Posterior cingulate gyrus (tissue), 11 donors: Measurements from ENCODE around the gene CSF3.
A peak's percentile ranks its signal among the peaks of the same experiment; 100 is the strongest.

Experiments
- DNase-seq, 10 donors: peaks; one replicate each; pipeline versions ENCODE4 v3.0.0 to v3.0.0-alpha.2; 2020 to 2021; ENCODE audit warnings: mixed read lengths in 3 of 10
- intact Hi-C: fragments of 100-400 bp; cut with DNase I; formaldehyde crosslinking; loops from one replicate; pipeline ENCODE4 v1.15.1; 2023

Gene CSF3

GRCh38 chr17:40015005-40015997 lies at the start of gene CSF3:
Gene CSF3 (plus strand): TSS chr17:40015440. CDS start chr17:40015475, 35 bp downstream.
- intact Hi-C loops, result loop anchor here (10.0 kb wide), 2 partner anchors 150 to 280 kb away; no protein-coding TSS in a partner anchor
- peak in 1 of 10 donors; percentile 77 for DNase-seq

GRCh38 chr17:39966771-39967170 lies 48.5 kb upstream of the CSF3 start:
- intact Hi-C loops, result no loop called here

GRCh38 chr17:39968761-39969160 lies 46.5 kb upstream of the CSF3 start:
- intact Hi-C loops, result no loop called here

More at GRCh38 chr17:39966771-39967170, 48.5 kb upstream of the CSF3 start:
- DNase-seq, result peak in 1 of 10 donors; percentile 4

GRCh38 chr17:39969375-39969774 lies 45.9 kb upstream of the CSF3 start:
- no peak for DNase-seq
- intact Hi-C loops, result no loop called here

More at GRCh38 chr17:39968761-39969160, 46.5 kb upstream of the CSF3 start:
- DNase-seq, result no peak

GRCh38 chr17:39970157-39970692 lies 45.0 kb upstream of the CSF3 start:
- no peak for DNase-seq
- intact Hi-C loops, result no loop called here

- intact Hi-C loops, result no loop called here
- DNase-seq, result no peak
Measured at GRCh38 chr17:39971076-39971603, 44.1 kb upstream of the CSF3 start.

- DNase-seq, result no peak
- intact Hi-C loops, result no loop called here
Measured at GRCh38 chr17:39972271-39972670, 43.0 kb upstream of the CSF3 start.

- DNase-seq, result no peak
- intact Hi-C loops, result no loop called here
Measured at GRCh38 chr17:39973496-39973895, 41.7 kb upstream of the CSF3 start.

- no peak for DNase-seq
- intact Hi-C loops, result no loop called here
Measured at GRCh38 chr17:39974433-39974832, 40.8 kb upstream of the CSF3 start.

- intact Hi-C loops, result no loop called here
- DNase-seq, result no peak
Measured at GRCh38 chr17:39975801-39976200, 39.4 kb upstream of the CSF3 start.

- intact Hi-C loops, result no loop called here
- no peak for DNase-seq
Measured at GRCh38 chr17:39979016-39979670, 36.1 kb upstream of the CSF3 start.

- DNase-seq, result peak in 2 of 10 donors; percentile 10 to 20
- intact Hi-C loops, result loop anchor here (1.0 to 2.0 kb wide), 3 partner anchors 21 to 51 kb away; no protein-coding TSS in a partner anchor
Measured at GRCh38 chr17:39979893-39980350, 35.3 kb upstream of the CSF3 start.

- intact Hi-C loops, result loop anchor here (1.0 to 2.0 kb wide), 3 partner anchors 21 to 52 kb away; no protein-coding TSS in a partner anchor
- peak; percentile 96 to 100 (median 98) for DNase-seq
Measured at GRCh38 chr17:39980351-39981206, 34.7 kb upstream of the CSF3 start, which contains the start of gene PSMD3. Gene PSMD3 (plus strand): TSS chr17:39980807. CDS start chr17:39980971, 164 bp downstream.

- intact Hi-C loops, result loop anchor here (2.0 kb wide), 1 partner anchor 52 kb away; no protein-coding TSS in a partner anchor
- DNase-seq, result no peak
Measured at GRCh38 chr17:39981207-39981741, 34.0 kb upstream of the CSF3 start.

GRCh38 chr17:39981766-39982375 lies 33.4 kb upstream of the CSF3 start:
- DNase-seq, result no peak
- intact Hi-C loops, result loop anchor here (2.0 kb wide), 1 partner anchor 53 kb away; no protein-coding TSS in a partner anchor

GRCh38 chr17:39988206-39988810 lies 26.9 kb upstream of the CSF3 start:
- intact Hi-C loops, result no loop called here
- DNase-seq, result no peak

GRCh38 chr17:39994448-39994847 lies 20.8 kb upstream of the CSF3 start:
- intact Hi-C loops, result no loop called here
- peak in 1 of 10 donors; percentile 67 for DNase-seq

- DNase-seq, result peak in 1 of 10 donors; percentile 68
Measured at GRCh38 chr17:39995438-39995837, 19.8 kb upstream of the CSF3 start.

More at GRCh38 chr17:39995438-39995837, 19.8 kb upstream of the CSF3 start:
- intact Hi-C loops, result no loop called here
